Tibial nerve (tissue), 4 donors: ENCODE data around the gene IRF5.

Source experiments
- EP300 ChIP-seq, 2 donors: sonication (generic); formaldehyde crosslinking; IDR thresholded peaks; one replicate each; pipeline ENCODE4 v1.6.1; 2017; ENCODE audit warnings: antibody characterized with exemption in 2 of 2, mild to moderate bottlenecking in 1 of 2
- POLR2A ChIP-seq, 2 donors: fragments of 450-650 bp; IDR thresholded peaks; one replicate each; pipeline ENCODE4 v1.6.1; 2017; ENCODE audit warnings: antibody characterized with exemption in 2 of 2, mild to moderate bottlenecking in 2 of 2, moderate library complexity in 2 of 2
- TF ChIP-seq, protein P1 (sequence below), 5 experiments: fragments of 200-600 bp in 3 of 5; fragments of 450-650 bp in 2 of 5; sonication (generic) in 3 of 5; IDR thresholded peaks; one replicate each; pipeline ENCODE4 v1.5.1; 2016 to 2019; ENCODE audit warnings: antibody characterized with exemption in 5 of 5, mild to moderate bottlenecking in 3 of 5, moderate library complexity in 2 of 5

DNA sequence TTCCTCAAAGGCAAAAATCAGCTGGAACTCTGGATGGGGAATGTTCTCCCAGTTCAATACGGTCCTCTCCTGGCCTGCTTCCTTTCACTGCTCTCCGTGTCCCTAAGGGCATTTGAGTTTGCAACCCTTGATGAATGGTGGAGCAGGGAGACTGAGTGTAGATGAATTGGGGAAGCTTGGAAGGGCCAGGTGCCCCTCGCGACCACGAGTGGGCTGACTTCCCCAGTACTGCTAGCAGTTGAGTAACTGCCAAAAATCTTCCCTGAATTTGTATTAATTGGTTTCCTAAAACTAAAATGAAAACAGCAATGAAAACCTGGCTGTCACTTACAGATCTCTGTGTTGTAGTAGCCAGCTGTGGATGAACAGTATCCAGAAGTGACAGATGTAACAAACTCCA is 13.6 kb downstream of the IRF5 start:
- TF ChIP-seq EP300 (IDR thresholded peaks at IDR 0.05) = no peak
- TF ChIP-seq, protein P1, sequence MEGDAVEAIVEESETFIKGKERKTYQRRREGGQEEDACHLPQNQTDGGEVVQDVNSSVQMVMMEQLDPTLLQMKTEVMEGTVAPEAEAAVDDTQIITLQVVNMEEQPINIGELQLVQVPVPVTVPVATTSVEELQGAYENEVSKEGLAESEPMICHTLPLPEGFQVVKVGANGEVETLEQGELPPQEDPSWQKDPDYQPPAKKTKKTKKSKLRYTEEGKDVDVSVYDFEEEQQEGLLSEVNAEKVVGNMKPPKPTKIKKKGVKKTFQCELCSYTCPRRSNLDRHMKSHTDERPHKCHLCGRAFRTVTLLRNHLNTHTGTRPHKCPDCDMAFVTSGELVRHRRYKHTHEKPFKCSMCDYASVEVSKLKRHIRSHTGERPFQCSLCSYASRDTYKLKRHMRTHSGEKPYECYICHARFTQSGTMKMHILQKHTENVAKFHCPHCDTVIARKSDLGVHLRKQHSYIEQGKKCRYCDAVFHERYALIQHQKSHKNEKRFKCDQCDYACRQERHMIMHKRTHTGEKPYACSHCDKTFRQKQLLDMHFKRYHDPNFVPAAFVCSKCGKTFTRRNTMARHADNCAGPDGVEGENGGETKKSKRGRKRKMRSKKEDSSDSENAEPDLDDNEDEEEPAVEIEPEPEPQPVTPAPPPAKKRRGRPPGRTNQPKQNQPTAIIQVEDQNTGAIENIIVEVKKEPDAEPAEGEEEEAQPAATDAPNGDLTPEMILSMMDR (IDR thresholded peaks at IDR 0.05) = no peak
- TF ChIP-seq POLR2A (IDR thresholded peaks at IDR 0.05) = no peak
